ENCODE measurements around the gene FRK. TPM values are rescaled to one million over a fixed set of nuclear protein-coding genes. Genes with fewer than 3 reads are reported as not detected.

FRK gene, protein sequence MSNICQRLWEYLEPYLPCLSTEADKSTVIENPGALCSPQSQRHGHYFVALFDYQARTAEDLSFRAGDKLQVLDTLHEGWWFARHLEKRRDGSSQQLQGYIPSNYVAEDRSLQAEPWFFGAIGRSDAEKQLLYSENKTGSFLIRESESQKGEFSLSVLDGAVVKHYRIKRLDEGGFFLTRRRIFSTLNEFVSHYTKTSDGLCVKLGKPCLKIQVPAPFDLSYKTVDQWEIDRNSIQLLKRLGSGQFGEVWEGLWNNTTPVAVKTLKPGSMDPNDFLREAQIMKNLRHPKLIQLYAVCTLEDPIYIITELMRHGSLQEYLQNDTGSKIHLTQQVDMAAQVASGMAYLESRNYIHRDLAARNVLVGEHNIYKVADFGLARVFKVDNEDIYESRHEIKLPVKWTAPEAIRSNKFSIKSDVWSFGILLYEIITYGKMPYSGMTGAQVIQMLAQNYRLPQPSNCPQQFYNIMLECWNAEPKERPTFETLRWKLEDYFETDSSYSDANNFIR
- total RNA-seq (2022; extraction: Qiagen RNA extraction) = 1.2 to 1.6 TPM (median 1.4 TPM) in 5 replicates

DNA sequence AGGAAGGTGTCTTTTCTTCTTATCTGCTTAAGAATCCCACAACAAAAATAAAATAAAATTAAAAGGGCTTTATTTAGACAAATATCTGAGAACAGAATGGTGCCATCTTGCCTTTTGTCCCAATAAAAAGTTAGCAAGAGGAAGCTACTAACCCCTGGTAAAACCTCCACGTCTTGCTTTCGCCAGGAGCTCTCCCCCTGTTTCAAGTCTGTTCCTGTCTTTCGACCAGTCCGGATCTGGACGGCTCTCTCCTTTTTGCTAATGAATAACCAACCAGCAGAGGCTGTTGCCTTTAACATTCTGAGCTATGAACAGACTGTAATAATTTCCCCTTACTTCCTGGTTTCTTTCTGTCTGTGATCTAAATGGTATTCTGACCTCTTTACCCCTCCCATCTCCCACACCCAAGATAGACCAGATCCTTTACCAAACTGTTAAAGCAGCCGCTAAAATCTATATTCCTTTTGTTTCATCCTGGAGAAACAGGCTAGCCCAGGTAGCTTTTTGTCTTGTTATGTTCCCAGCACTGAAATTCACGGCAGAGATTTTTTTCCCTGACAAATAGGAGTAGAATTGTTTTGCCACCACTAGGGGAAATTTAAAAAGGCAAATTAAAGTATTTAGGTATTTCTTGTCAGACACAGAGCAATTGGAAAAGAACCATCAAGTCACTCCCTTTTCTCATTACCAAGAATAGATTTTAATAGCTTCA lies at the start of gene FRK:
FRK (minus strand) TSS at position 320 of the 712 bp plus-strand sequence. CDS start 580 bp downstream, outside the sequence.

DNA sequence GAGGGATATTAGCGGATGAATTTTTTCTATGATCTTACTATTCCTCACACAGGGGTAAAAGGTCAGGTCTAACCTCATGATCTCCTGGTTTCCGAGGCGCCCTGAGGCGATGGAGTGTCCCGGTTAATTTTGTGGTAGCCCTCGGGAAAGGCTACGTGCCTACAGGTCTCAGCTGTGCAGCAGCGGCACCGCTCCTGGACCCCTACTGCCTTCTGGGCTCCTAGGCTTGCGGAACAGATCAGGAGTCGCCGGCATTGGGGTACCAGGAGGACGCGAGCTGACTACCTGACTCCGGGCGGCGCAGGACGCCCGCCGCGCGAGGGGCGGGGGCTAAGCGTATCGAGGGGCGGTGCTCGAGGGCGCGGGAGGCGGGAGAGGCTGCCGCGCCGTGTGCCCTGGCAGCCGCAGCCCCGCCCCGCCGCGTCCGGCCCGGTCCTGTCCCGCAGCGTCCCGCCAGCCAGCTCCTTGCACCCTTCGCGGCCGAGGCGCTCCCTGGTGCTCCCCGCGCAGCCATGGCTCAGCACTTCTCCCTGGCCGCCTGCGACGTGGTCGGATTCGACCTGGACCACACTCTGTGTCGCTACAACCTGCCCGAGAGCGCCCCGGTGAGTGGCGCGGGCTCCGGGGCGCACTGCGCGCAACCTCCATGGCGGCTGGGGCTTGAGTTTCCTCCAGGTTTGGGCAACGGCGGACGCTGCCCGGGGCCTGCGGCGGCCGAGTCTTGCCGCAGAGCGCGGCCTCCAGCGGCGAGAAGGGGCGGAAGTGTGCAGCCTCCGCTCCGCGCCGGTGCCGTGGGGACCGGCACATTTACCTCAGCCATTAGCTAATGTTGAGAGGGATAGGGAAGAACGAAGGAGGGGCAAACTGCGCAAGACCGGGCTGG lies 40.0 kb upstream of the FRK start, which contains the start of gene NT5DC1:
NT5DC1 (plus strand) TSS at position 435 of the 883 bp plus-strand sequence; CDS start at position 513, 78 bp downstream.

Other genes with a start within 250 kb of the FRK start
- 22.7 to 30.2 TPM (median 28.4 TPM) in 5 replicates for gene NT5DC1, start 40.0 kb upstream of the FRK start, total RNA-seq (2022; extraction: Qiagen RNA extraction)
- gene COL10A1, start 65.2 kb upstream of the FRK start, total RNA-seq (2022; extraction: Qiagen RNA extraction) = 0.02 TPM in 1 of 5 replicates, not detected in the others
- 2.9 to 3.6 TPM (median 3.4 TPM) in 5 replicates for gene TSPYL4, start 193.2 kb upstream of the FRK start, total RNA-seq (2022; extraction: Qiagen RNA extraction)
- 27.7 to 33.6 TPM (median 28.2 TPM) in 5 replicates for gene TSPYL1, start 219.0 kb upstream of the FRK start, total RNA-seq (2022; extraction: Qiagen RNA extraction)

All from A549 treated with CORT108297 at 1 μM for 4 hours (cell line).